Measurements from ENCODE around the gene DRD2.

DRD2 gene

DNA sequence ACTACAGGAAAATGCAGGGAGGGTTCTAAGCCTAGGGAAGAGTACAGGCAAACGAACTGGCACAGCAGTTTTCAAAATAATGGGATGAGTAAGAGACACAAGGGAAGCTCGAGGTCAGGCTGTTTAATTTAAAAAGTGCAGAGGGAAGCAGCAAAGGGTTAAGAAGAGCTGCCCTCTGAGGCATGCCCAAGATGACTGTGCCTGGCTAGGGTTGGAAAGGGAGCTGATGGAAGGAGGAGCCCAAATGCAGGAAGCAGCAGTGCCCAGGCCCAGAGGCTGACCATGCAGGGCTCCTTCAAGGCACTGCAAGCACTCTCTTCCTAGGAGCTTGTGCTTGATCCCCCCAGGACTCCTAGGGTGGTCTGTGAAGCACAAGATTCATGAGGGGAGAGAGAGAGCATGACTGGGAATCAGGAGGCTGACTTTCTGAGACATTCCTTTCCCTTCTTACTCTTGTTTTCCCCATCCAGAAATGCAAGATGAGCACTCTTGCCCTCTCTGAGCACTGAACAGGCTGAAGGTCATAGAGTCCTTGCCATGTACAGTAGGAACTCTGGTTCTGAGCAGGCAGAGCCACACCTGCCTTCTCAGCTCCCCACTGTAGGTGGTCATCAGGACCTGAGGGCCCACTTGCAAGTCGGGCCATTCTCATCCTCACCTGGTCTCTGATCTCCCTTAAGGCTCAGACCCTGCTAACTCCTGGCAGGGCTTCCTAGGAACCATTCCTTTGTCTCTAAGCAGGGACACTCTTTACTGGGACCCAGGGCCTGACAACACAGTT is 46.7 kb upstream of the DRD2 start:
- no peak overlapping the region for H3K4me3 ChIP-seq (ENCODE audit: low read depth, low read length)
- H3K36me3 ChIP-seq (ENCODE audit: control insufficient read depth in 2 of 2, insufficient read depth in 1 of 2, low read length in 2 of 2), result no peaks in the 10 kb centered on the region
- H3K4me1 ChIP-seq (ENCODE audit: control insufficient read depth, insufficient read depth, low read length), result no peaks in the 10 kb centered on the region
- ChIA-PET CTCF (interaction anchor here (0.6 to 3.3 kb wide), 3 partner anchors 11 to 125 kb away, joined by 3 to 17 read pairs (median 3); no protein-coding TSS in a partner anchor), POLR2A (no interaction called here)
- no peak overlapping the region for H3K27ac ChIP-seq (ENCODE audit: extremely low read depth, low read depth, low read length)
- no peaks in the 10 kb centered on the region for H3K9me3 ChIP-seq (ENCODE audit: control insufficient read depth, insufficient read depth, low read depth, low read length)
- TF ChIP-seq ZNF274 (IDR thresholded peaks at IDR 0.05; ENCODE audit: low read length) (no peak), ZNF274 (tag by site-specific recombination; IDR thresholded peaks at IDR 0.05; ENCODE audit: borderline replicate concordance) (no peak)

DNA sequence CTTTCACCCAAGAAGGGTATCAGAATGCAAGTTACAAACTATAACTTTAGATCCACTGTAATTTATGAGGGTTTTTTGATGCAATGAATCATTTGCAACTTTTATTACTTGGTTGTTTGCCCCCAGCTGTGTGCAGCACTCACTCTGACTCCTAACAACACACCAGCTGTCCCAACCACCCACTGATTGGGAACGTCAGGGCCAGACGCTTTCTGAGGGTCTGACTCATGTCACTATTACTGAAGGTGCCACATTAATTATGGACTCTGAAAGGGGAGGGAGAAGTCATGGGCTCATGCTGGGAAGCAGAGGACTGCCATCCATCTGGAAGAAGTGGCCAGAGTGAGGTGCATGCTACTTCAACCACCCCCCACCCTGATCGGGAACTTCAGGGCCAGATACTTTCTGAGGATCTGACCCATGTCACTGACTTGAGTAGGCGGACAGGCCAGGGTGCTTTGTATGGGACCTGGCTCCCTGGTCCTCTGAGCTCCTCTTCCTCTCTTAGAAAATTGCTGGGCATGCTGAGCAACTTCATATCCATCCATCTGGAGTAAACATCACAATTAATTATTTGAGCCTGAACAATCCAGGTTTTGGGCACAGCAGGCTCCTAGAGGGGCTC is 44.9 kb upstream of the DRD2 start:
- no peaks in the 10 kb centered on the region for H3K9me3 ChIP-seq (ENCODE audit: control insufficient read depth, insufficient read depth, low read depth, low read length)
- ChIA-PET CTCF (interaction anchor here (1.2 to 3.3 kb wide), 3 partner anchors 13 to 214 kb away, joined by 6 to 17 read pairs (median 11); no protein-coding TSS in a partner anchor), POLR2A (no interaction called here)
- H3K36me3 ChIP-seq (ENCODE audit: control insufficient read depth in 2 of 2, insufficient read depth in 1 of 2, low read length in 2 of 2), result no peaks in the 10 kb centered on the region
- TF ChIP-seq GLIS1 (tag by site-specific recombination; IDR thresholded peaks at IDR 0.05), result peak; percentile 82
- TF ChIP-seq ZNF670 (tag by site-specific recombination; IDR thresholded peaks at IDR 0.05; ENCODE audit: low read depth), result no peak
- no peak for TF ChIP-seq ZNF555 (tag by site-specific recombination; conservative IDR thresholded peaks at IDR 0.05)
- no peak for TF ChIP-seq GLI2 (tag by site-specific recombination; IDR thresholded peaks at IDR 0.05; ENCODE audit: borderline replicate concordance, low read depth)
- TF ChIP-seq PBX3 (CRISPR knock-in tag; IDR thresholded peaks at IDR 0.05), result no peak
- TF ChIP-seq ZNF785 (tag by site-specific recombination; IDR thresholded peaks at IDR 0.05), result no peak
- TF ChIP-seq, protein P1, sequence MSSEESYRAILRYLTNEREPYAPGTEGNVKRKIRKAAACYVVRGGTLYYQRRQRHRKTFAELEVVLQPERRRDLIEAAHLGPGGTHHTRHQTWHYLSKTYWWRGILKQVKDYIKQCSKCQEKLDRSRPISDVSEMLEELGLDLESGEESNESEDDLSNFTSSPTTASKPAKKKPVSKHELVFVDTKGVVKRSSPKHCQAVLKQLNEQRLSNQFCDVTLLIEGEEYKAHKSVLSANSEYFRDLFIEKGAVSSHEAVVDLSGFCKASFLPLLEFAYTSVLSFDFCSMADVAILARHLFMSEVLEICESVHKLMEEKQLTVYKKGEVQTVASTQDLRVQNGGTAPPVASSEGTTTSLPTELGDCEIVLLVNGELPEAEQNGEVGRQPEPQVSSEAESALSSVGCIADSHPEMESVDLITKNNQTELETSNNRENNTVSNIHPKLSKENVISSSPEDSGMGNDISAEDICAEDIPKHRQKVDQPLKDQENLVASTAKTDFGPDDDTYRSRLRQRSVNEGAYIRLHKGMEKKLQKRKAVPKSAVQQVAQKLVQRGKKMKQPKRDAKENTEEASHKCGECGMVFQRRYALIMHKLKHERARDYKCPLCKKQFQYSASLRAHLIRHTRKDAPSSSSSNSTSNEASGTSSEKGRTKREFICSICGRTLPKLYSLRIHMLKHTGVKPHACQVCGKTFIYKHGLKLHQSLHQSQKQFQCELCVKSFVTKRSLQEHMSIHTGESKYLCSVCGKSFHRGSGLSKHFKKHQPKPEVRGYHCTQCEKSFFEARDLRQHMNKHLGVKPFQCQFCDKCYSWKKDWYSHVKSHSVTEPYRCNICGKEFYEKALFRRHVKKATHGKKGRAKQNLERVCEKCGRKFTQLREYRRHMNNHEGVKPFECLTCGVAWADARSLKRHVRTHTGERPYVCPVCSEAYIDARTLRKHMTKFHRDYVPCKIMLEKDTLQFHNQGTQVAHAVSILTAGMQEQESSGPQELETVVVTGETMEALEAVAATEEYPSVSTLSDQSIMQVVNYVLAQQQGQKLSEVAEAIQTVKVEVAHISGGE (tag by site-specific recombination; conservative IDR thresholded peaks at IDR 0.05; ENCODE audit: low read depth), result no peak
- peak; percentile 57; the same call in 1 of the 2 replicates for TF ChIP-seq ZNF10 (tag by site-specific recombination; IDR thresholded peaks at IDR 0.05)
- no peak for TF ChIP-seq ZNF777 (tag by site-specific recombination; IDR thresholded peaks at IDR 0.05; ENCODE audit: borderline replicate concordance)
- TF ChIP-seq ZBTB17 (tag by site-specific recombination; IDR thresholded peaks at IDR 0.05), result no peak
- TF ChIP-seq BCL6B (tag by site-specific recombination; IDR thresholded peaks at IDR 0.05), result no peak
- TF ChIP-seq ZIC2 (tag by site-specific recombination; IDR thresholded peaks at IDR 0.05), result peak; percentile 92
- TF ChIP-seq ZNF398 (tag by site-specific recombination; IDR thresholded peaks at IDR 0.05), result 0 out of 2 replicates have a peak, but pooled peaks have one; percentile 16
- peak; percentile 86 for TF ChIP-seq SP7 (tag by site-specific recombination; IDR thresholded peaks at IDR 0.05)
- TF ChIP-seq ATF2 (tag by site-specific recombination; IDR thresholded peaks at IDR 0.05; ENCODE audit: low read depth), result no peak
- no peak for TF ChIP-seq ZNF121 (tag by site-specific recombination; IDR thresholded peaks at IDR 0.05)
- no peak for TF ChIP-seq SCRT1 (tag by site-specific recombination; IDR thresholded peaks at IDR 0.05; ENCODE audit: borderline replicate concordance)
- TF ChIP-seq ZNF341 (tag by site-specific recombination; IDR thresholded peaks at IDR 0.05; ENCODE audit: low read depth), result 0 out of 2 replicates have a peak, but pooled peaks have one; percentile 20
- no peak for TF ChIP-seq ZNF404 (tag by site-specific recombination; IDR thresholded peaks at IDR 0.05)
- TF ChIP-seq ZFHX2 (tag by site-specific recombination; conservative IDR thresholded peaks at IDR 0.05), result peak; percentile 37; the same call in 1 of the 2 replicates
- TF ChIP-seq ZNF792 (tag by site-specific recombination; IDR thresholded peaks at IDR 0.05), result no peak
- no peak overlapping the region for H3K27ac ChIP-seq (ENCODE audit: extremely low read depth, low read depth, low read length)
- no peak overlapping the region for H3K4me3 ChIP-seq (ENCODE audit: low read depth, low read length)
- H3K4me1 ChIP-seq (ENCODE audit: control insufficient read depth, insufficient read depth, low read length), result no peaks in the 10 kb centered on the region

Data from HEK293 (cell line).